GM18861 (cell line): ENCODE measurements around the gene KLRC4.
"Not testable (repeated sequence)": the region's sequence is repeated elsewhere in the genome, so short reads cannot be mapped to it uniquely, and the experiment has no call there.

Experiments used
- ATAC-seq: cut with Tn5 transposase; IDR thresholded peaks from one replicate; pipeline ENCODE4 v1.9.1; 2021; ENCODE audit not compliant: unreplicated experiment

KLRC4 gene

GRCh38 chr12:10369557-10370415, 39.8 kb downstream of the KLRC4 start:
- ATAC-seq: no peak

GRCh38 chr12:10368206-10369171, 41.1 kb downstream of the KLRC4 start:
- no peak for ATAC-seq

GRCh38 chr12:10367714-10368113, 41.8 kb downstream of the KLRC4 start:
- ATAC-seq: not testable (repeated sequence)

GRCh38 chr12:10366875-10367274, 42.7 kb downstream of the KLRC4 start:
- no peak for ATAC-seq

GRCh38 chr12:10365696-10366405, 43.7 kb downstream of the KLRC4 start:
- ATAC-seq: no peak

- peak; percentile 37 for ATAC-seq
Observed at GRCh38 chr12:10364815-10365622, 44.5 kb downstream of the KLRC4 start.

- peak; percentile 83 for ATAC-seq
Observed at GRCh38 chr12:10363914-10364814, 45.4 kb downstream of the KLRC4 start.

GRCh38 chr12:10363658-10363913, 46.0 kb downstream of the KLRC4 start:
- ATAC-seq: no peak

- no peak for ATAC-seq
Observed at GRCh38 chr12:10362828-10363657, 46.5 kb downstream of the KLRC4 start.

- ATAC-seq: no peak
Observed at GRCh38 chr12:10362325-10362724, 47.2 kb downstream of the KLRC4 start.

- no peak for ATAC-seq
Observed at GRCh38 chr12:10361622-10362021, 47.9 kb downstream of the KLRC4 start.

GRCh38 chr12:10361084-10361483, 48.5 kb downstream of the KLRC4 start:
- ATAC-seq: no peak

GRCh38 chr12:10358969-10359368, 50.6 kb downstream of the KLRC4 start:
- no peak for ATAC-seq

GRCh38 chr12:10358131-10358530, 51.4 kb downstream of the KLRC4 start:
- ATAC-seq: no peak
